GM23338 (cell line): Measurements from ENCODE around the gene SCN11A. TPM values are rescaled to one million over a fixed set of nuclear protein-coding genes. Genes with fewer than 3 reads are reported as not detected.

ENCODE experiments used
- ATAC-seq: fragments of 200-7000 bp; cut with Tn5 transposase; 3 replicates; pipeline ENCODE4 v1.9.1; 2020
- DNase-seq: peaks from one replicate; pipeline ENCODE4 v3.0.0-alpha.2; 2015; ENCODE audit warnings: low spot score
- H2AFZ ChIP-seq: fragments of 200-600 bp; sonication (generic); 2 replicates; pipeline ENCODE4 v1.8.0; 2016; ENCODE audit warnings: antibody characterized with exemption, mild to moderate bottlenecking, moderate library complexity
- H3F3A ChIP-seq: fragments of 200-600 bp; sonication (generic); replicated peaks from 2 replicates; pipeline ENCODE4 v1.8.0; 2017; ENCODE audit warnings: antibody characterized with exemption, mixed run types, low read depth
- H3K27ac ChIP-seq: fragments of 200-600 bp; sonication (generic); 2 replicates; pipeline ENCODE4 v1.6.1; 2016; ENCODE audit warnings: low read depth
- H3K27me3 ChIP-seq: fragments of 200-600 bp; sonication (generic); 2 replicates; pipeline ENCODE4 v1.8.0; 2016; ENCODE audit warnings: mild to moderate bottlenecking, mixed run types, moderate library complexity; ENCODE audit not compliant: insufficient read depth
- H3K36me3 ChIP-seq: fragments of 200-600 bp; sonication (generic); 2 replicates; pipeline ENCODE4 v1.8.0; 2016; ENCODE audit warnings: mild to moderate bottlenecking; ENCODE audit not compliant: insufficient read depth
- H3K4me1 ChIP-seq: fragments of 200-600 bp; sonication (generic); 2 replicates; pipeline ENCODE4 v1.8.0; 2016; ENCODE audit warnings: mild to moderate bottlenecking, moderate library complexity; ENCODE audit not compliant: insufficient read depth
- H3K4me2 ChIP-seq: fragments of 200-600 bp; sonication (generic); 2 replicates; pipeline ENCODE4 v1.7.1; 2017; ENCODE audit warnings: mixed run types
- H3K4me3 ChIP-seq: fragments of 200-600 bp; sonication (generic); 2 replicates; pipeline ENCODE4 v1.6.1; 2016; ENCODE audit warnings: mixed run types
- H3K79me2 ChIP-seq: fragments of 200-600 bp; sonication (generic); replicated peaks from 2 replicates; pipeline ENCODE4 v1.8.0; 2017; ENCODE audit warnings: mild to moderate bottlenecking; ENCODE audit not compliant: insufficient read depth
- H3K9me2 ChIP-seq: fragments of 200-600 bp; sonication (generic); 2 replicates; pipeline ENCODE4 v1.8.0; 2017; ENCODE audit not compliant: insufficient read depth
- H4K20me1 ChIP-seq: fragments of 200-600 bp; sonication (generic); replicated peaks from 2 replicates; pipeline ENCODE4 v1.8.0; 2017; ENCODE audit warnings: mild to moderate bottlenecking; ENCODE audit not compliant: insufficient read depth
- H3K27ac Mint-ChIP-seq: 2 replicates; pipeline ENCODE4 v1.8.0; 2020; ENCODE audit warnings: inconsistent platforms, mild to moderate bottlenecking, moderate library complexity, mixed read lengths
- H3K27me3 Mint-ChIP-seq: 3 replicates; pipeline ENCODE4 v1.8.0; 2022; ENCODE audit warnings: low read depth, mild to moderate bottlenecking, moderate library complexity, mixed read lengths, inconsistent platforms; ENCODE audit not compliant: insufficient read depth, poor library complexity
- H3K36me3 Mint-ChIP-seq: 3 replicates; pipeline ENCODE4 v1.8.0; 2021; ENCODE audit warnings: low read depth, mild to moderate bottlenecking, inconsistent platforms, moderate library complexity, mixed read lengths
- H3K4me1 Mint-ChIP-seq: 3 replicates; pipeline ENCODE4 v1.8.0; 2020; ENCODE audit warnings: mild to moderate bottlenecking, inconsistent platforms, mixed read lengths
- H3K4me3 Mint-ChIP-seq: 3 replicates; pipeline ENCODE4 v1.8.0; 2021; ENCODE audit warnings: moderate library complexity, mild to moderate bottlenecking, inconsistent platforms, mixed read lengths
- H3K9me3 Mint-ChIP-seq: 3 replicates; pipeline ENCODE4 v1.8.0; 2020; ENCODE audit warnings: moderate library complexity, mild to moderate bottlenecking, inconsistent platforms, mixed read lengths
- CREB1 ChIP-seq: fragments of 250-450 bp; sonication (Bioruptor Pico); IDR thresholded peaks from 2 replicates; pipeline ENCODE4 v1.5.0; 2020; ENCODE audit warnings: low read depth, mild to moderate bottlenecking, moderate library complexity
- EZH2 ChIP-seq: fragments of 200-600 bp; sonication (generic); IDR thresholded peaks from one replicate; pipeline ENCODE4 v1.8.0; 2017; ENCODE audit warnings: antibody characterized with exemption, mild to moderate bottlenecking, low read depth; ENCODE audit not compliant: unreplicated experiment
- EZH2phosphoT487 ChIP-seq: fragments of 200-600 bp; sonication (generic); IDR thresholded peaks from one replicate; pipeline ENCODE4 v1.8.1; 2018; ENCODE audit warnings: antibody characterized with exemption; ENCODE audit not compliant: unreplicated experiment
- JUNB ChIP-seq: IDR thresholded peaks from one replicate; pipeline ENCODE4 v1.6.1; 2016; ENCODE audit warnings: antibody characterized with exemption; ENCODE audit not compliant: unreplicated experiment
- NANOG ChIP-seq: IDR thresholded peaks from 2 replicates; pipeline ENCODE4 v1.6.1; 2016; ENCODE audit warnings: antibody characterized with exemption, borderline replicate concordance
- POLR2AphosphoS5 ChIP-seq: IDR thresholded peaks from 2 replicates; pipeline ENCODE4 v1.6.1; 2016; ENCODE audit warnings: antibody characterized with exemption, low read depth
- STAT1 ChIP-seq: IDR thresholded peaks from one replicate; pipeline ENCODE4 v1.6.1; 2016; ENCODE audit warnings: antibody characterized with exemption; ENCODE audit not compliant: unreplicated experiment
- ZNF114 ChIP-seq: fragments of 250-450 bp; sonication (Bioruptor Pico); IDR thresholded peaks from 2 replicates; pipeline ENCODE4 v1.5.0; 2020; ENCODE audit warnings: mild to moderate bottlenecking, moderate library complexity
- ZNF331 ChIP-seq: fragments of 250-450 bp; sonication (Bioruptor Pico); IDR thresholded peaks from 2 replicates; pipeline ENCODE4 v1.5.0; 2020; ENCODE audit warnings: low read depth, mild to moderate bottlenecking, moderate library complexity
- ZNF462 ChIP-seq: fragments of 250-450 bp; sonication (Bioruptor Pico); IDR thresholded peaks from 2 replicates; pipeline ENCODE4 v1.5.0; 2020; ENCODE audit warnings: mild to moderate bottlenecking, moderate library complexity
- polyA plus RNA-seq: library from polyadenylated mRNA; unstranded; fragments of >200 nt; fragmentation: Nextera tagmentation; extraction: Ambion mirVana; gene quantifications from 2 replicates; pipeline ENCODE4 v1.2.1, GENCODE V29; 2016
- total RNA-seq: library from RNA; depleted of rRNA; stranded (reverse); fragments of >200 nt; shearing (Covaris generic); gene quantifications from 2 replicates; pipeline ENCODE4 v1.2.3, GENCODE V29; 2014
- TF ChIP-seq, protein P1 (sequence below): IDR thresholded peaks from one replicate; pipeline ENCODE4 v1.6.1; 2018; ENCODE audit warnings: antibody characterized with exemption; ENCODE audit not compliant: unreplicated experiment
- TF ChIP-seq, protein P2 (sequence below): IDR thresholded peaks from 2 replicates; pipeline ENCODE4 v1.6.1; 2016; ENCODE audit warnings: antibody characterized with exemption
- TF ChIP-seq, protein P3 (sequence below), 2 experiments: fragments of 200-600 bp in 1 of 2; sonication (generic) in 1 of 2; conservative IDR thresholded peaks; 2 replicates each; pipeline versions ENCODE4 v1.5.1 to v1.6.1; 2016 to 2017; ENCODE audit warnings: antibody characterized with exemption in 2 of 2, low read depth in 2 of 2, mild to moderate bottlenecking in 2 of 2, moderate library complexity in 1 of 2

The SCN11A gene
- total and polyA plus RNA-seq, 2 experiments from 2014 or later: 0.05 to 0.14 TPM

- H3K4me2 ChIP-seq: no peak overlapping the region
- peaks cover 38% of the 10 kb centered on the region for H3K36me3 ChIP-seq
- H2AFZ ChIP-seq: no peak overlapping the region
- no peak overlapping the region for H3K4me3 ChIP-seq
- H3K27ac ChIP-seq: no peak overlapping the region
- no peak overlapping the region for H3K27ac Mint-ChIP-seq
- TF ChIP-seq NANOG (no peak), EZH2 (no peak), CREB1 (CRISPR knock-in tag) (no peak), JUNB (no peak), ZNF114 (CRISPR knock-in tag) (no peak), POLR2AphosphoS5 (no peak), EZH2phosphoT487 (no peak), ZNF331 (CRISPR knock-in tag) (no peak), ZNF462 (no peak), STAT1 (no peak)
- TF ChIP-seq, protein P1, sequence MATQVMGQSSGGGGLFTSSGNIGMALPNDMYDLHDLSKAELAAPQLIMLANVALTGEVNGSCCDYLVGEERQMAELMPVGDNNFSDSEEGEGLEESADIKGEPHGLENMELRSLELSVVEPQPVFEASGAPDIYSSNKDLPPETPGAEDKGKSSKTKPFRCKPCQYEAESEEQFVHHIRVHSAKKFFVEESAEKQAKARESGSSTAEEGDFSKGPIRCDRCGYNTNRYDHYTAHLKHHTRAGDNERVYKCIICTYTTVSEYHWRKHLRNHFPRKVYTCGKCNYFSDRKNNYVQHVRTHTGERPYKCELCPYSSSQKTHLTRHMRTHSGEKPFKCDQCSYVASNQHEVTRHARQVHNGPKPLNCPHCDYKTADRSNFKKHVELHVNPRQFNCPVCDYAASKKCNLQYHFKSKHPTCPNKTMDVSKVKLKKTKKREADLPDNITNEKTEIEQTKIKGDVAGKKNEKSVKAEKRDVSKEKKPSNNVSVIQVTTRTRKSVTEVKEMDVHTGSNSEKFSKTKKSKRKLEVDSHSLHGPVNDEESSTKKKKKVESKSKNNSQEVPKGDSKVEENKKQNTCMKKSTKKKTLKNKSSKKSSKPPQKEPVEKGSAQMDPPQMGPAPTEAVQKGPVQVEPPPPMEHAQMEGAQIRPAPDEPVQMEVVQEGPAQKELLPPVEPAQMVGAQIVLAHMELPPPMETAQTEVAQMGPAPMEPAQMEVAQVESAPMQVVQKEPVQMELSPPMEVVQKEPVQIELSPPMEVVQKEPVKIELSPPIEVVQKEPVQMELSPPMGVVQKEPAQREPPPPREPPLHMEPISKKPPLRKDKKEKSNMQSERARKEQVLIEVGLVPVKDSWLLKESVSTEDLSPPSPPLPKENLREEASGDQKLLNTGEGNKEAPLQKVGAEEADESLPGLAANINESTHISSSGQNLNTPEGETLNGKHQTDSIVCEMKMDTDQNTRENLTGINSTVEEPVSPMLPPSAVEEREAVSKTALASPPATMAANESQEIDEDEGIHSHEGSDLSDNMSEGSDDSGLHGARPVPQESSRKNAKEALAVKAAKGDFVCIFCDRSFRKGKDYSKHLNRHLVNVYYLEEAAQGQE: no peak
- TF ChIP-seq, protein P2, sequence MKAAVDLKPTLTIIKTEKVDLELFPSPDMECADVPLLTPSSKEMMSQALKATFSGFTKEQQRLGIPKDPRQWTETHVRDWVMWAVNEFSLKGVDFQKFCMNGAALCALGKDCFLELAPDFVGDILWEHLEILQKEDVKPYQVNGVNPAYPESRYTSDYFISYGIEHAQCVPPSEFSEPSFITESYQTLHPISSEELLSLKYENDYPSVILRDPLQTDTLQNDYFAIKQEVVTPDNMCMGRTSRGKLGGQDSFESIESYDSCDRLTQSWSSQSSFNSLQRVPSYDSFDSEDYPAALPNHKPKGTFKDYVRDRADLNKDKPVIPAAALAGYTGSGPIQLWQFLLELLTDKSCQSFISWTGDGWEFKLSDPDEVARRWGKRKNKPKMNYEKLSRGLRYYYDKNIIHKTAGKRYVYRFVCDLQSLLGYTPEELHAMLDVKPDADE: no peak
- TF ChIP-seq, protein P3, sequence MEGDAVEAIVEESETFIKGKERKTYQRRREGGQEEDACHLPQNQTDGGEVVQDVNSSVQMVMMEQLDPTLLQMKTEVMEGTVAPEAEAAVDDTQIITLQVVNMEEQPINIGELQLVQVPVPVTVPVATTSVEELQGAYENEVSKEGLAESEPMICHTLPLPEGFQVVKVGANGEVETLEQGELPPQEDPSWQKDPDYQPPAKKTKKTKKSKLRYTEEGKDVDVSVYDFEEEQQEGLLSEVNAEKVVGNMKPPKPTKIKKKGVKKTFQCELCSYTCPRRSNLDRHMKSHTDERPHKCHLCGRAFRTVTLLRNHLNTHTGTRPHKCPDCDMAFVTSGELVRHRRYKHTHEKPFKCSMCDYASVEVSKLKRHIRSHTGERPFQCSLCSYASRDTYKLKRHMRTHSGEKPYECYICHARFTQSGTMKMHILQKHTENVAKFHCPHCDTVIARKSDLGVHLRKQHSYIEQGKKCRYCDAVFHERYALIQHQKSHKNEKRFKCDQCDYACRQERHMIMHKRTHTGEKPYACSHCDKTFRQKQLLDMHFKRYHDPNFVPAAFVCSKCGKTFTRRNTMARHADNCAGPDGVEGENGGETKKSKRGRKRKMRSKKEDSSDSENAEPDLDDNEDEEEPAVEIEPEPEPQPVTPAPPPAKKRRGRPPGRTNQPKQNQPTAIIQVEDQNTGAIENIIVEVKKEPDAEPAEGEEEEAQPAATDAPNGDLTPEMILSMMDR (conservative IDR thresholded peaks at IDR 0.05; ENCODE audit: low read depth in 2 of 2): no peak
- no peak for DNase-seq
- H3K27me3 ChIP-seq: no peaks in the 10 kb centered on the region
- no peaks in the 10 kb centered on the region for H3K4me1 ChIP-seq
- no peak for ATAC-seq
- H3K9me2 ChIP-seq: no peaks in the 10 kb centered on the region
- H3K27me3 Mint-ChIP-seq: peaks cover 2% of the 10 kb centered on the region
- no peaks in the 10 kb centered on the region for H3K4me1 Mint-ChIP-seq
- no peak overlapping the region for H3K4me3 Mint-ChIP-seq
- H3K9me3 Mint-ChIP-seq: no peaks in the 10 kb centered on the region
- no peaks in the 10 kb centered on the region; the same call in 1 of the 2 replicates for H4K20me1 ChIP-seq
- H3K36me3 Mint-ChIP-seq: peaks cover 28% of the 10 kb centered on the region; the same call in 2 of the 3 replicates
- H3F3A ChIP-seq: no peaks in the 10 kb centered on the region
- no peaks in the 10 kb centered on the region for H3K79me2 ChIP-seq
Measured at GRCh38 chr3:39088456-39088855, 36.7 kb upstream of the SCN11A start.
